GM18502 (cell line): ENCODE measurements around the gene EGFR.

Experiments
- ATAC-seq: cut with Tn5 transposase; IDR thresholded peaks from one replicate; pipeline ENCODE4 v1.9.1; 2021; ENCODE audit warnings: mild to moderate bottlenecking; ENCODE audit not compliant: unreplicated experiment, poor library complexity

Gene EGFR

GRCh38 chr7:55113760-55114540 lies 95.1 kb downstream of the EGFR start:
- no peak for ATAC-seq

DNA sequence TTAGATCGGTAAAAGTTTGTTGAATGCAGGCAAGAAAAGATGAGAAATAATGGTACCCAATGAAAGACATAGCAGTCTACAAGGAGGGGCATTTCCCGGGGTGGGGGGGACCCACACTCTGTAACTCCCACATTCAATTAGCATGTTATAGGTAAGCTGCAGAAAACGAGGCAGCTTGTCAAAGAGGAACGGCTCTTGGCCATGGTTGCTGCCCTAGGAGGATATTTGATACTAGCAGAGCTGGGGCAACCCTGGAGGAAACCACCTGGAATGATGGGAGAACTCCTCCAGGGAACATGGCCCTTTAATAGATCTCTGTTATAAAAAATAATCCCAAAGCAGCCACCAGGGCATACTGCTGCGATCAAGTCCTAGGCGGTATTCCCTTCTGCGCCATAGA lies 98.5 kb downstream of the EGFR start:
- ATAC-seq: no peak

- ATAC-seq: no peak
These were observed 99.6 kb downstream of the EGFR start for GRCh38 chr7:55118426-55118825.

GRCh38 chr7:55119571-55119970 lies 100.8 kb downstream of the EGFR start:
- ATAC-seq: no peak

DNA sequence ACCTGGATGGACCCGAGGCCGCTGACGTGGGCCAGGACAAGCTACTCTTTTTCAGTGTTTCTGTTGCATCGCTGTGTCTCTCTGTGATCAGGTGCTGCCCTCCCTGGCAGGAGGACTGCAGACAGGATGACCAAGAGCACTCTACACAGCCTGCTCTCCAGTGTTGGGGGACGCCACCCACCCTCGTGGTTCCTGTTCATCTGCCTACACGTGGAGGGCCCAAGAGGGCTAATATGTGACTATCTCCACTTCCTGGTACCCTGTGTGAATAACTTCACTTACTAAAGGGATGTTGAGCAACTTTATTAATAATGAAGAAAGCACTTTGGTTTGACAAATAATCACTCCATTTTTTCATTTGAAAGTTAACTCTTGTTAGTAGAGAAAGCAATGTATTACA lies 101.3 kb downstream of the EGFR start:
- ATAC-seq: no peak

GRCh38 chr7:55120501-55121198 lies 101.8 kb downstream of the EGFR start:
- no peak for ATAC-seq

DNA sequence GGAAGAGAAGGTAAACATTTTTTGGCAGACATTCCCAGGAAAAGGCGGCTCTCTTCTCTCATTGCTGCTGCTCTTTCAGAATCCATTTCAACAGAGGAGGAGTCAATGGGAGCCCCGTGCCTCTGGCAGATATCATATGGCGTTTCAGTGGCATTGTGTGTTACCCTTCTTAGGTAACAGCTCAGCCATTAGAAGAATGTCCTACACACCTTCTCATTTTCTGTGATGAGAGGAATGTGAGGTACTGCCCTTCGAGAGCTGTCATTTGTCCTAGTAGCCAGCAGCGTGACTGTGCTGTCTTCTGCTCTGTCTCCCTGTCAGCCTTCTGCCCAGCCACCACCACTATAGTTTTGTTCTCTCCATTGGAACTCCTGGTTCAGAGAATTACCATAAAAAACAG lies 102.4 kb downstream of the EGFR start:
- ATAC-seq: no peak

DNA sequence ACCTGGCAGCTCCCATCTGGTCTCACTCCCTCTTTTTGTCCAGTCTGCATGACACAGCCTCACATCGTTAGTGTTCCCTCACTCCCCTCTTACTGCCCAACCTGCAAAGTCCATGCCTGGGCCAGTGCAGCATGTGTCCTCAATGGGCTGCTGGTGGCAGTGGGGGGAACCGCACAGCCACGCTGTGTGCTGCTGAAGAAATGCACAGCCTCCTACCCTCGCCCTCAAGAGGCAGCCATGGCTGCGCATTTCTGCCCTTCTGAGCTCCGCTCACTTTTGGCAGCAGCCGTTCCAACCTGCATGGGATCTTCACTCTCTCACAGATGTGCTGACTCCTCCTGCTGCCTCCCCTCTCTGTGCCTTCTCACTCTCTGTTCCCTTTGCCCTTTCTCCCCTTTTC lies 103.4 kb downstream of the EGFR start:
- no peak for ATAC-seq

GRCh38 chr7:55124989-55125875 lies 106.4 kb downstream of the EGFR start:
- ATAC-seq: no peak

DNA sequence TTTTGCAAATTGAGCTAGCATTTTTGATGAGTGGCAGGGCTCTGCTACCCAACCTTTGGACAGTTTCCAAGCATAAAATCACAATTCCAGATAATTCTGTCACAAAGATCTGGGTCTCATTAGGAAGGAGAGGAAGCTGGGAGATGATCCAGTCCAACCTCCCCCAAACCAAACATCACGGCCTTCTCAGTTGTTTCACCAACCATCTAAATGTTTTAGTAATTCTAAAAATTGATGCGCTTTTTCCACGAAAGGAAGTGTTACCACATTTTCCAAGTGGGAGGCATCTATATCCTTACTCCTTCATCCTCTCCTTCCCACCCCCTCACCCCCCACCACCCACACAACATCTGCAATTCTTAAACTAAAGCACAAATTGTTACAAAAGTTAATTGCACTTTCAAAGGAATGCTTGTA lies 108.3 kb downstream of the EGFR start:
- ATAC-seq: no peak

GRCh38 chr7:55127622-55128081 lies 108.8 kb downstream of the EGFR start:
- no peak for ATAC-seq

DNA sequence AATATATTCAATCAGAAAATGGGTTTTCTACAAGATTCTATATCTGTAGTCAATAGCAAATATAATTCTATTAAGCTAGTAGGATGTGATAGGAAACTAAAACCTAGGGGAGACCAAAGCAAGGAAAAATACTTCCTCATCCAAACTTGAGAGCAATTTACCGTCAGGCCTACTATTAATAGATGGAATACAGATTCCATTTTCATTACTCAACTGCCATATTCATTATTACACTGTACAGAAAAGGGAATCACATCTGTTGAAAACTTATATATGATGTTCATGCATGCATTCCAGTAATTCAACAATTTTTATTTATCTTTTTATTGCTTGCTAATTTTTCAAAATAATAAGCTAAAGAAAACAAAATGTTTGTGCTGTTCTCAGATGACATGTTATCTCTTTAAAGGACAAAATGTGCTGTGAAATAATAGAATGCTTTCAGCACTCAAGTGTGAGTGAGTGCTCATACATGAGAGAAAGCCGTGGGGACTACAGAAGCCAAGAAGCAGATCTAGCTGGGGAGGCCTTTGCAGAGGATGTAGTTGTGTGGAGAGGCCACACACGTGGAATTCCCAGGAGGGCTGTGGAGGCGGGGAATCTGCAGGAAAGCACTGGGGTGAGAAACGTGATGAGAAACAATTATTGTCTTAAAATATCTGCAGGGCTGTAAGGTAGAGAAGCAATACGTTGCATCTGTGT lies 110.0 kb downstream of the EGFR start:
- ATAC-seq: no peak

GRCh38 chr7:55129541-55130394 lies 111.0 kb downstream of the EGFR start:
- no peak for ATAC-seq

DNA sequence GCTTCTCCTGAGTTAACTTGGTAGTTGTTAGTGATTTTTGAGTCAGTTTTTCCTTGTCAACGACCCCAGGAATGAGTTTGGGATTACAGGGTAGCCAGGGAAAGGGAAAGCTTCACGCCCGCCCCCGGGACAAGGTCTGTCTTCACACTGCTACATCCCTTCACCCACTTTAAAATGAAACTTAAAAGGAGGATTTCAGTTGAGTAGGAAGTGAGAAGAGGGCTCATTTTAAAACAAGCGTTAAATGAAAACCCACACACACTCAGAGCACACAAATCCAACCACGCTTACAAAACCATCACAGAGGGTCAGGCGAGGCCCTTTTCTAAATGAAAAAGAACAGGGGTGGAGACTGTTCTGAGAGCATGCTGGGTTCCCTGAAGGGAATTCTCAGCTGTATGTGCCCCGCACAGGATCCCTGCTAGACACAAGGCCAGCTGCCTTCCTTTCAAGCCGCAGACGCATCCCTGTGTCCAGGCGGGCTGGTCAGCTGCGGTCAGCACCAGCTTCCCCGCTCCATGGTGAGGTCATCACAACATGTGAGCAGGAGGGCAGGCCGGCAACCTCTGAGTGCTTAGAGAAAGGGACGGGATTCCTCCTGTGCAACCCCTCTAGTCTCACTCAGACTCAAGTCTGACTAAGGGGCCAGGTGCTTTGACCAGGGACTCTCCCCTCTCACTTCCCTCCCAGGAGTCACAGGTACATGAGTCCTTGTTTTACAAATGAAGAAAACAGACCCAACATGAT lies 111.8 kb downstream of the EGFR start:
- no peak for ATAC-seq

DNA sequence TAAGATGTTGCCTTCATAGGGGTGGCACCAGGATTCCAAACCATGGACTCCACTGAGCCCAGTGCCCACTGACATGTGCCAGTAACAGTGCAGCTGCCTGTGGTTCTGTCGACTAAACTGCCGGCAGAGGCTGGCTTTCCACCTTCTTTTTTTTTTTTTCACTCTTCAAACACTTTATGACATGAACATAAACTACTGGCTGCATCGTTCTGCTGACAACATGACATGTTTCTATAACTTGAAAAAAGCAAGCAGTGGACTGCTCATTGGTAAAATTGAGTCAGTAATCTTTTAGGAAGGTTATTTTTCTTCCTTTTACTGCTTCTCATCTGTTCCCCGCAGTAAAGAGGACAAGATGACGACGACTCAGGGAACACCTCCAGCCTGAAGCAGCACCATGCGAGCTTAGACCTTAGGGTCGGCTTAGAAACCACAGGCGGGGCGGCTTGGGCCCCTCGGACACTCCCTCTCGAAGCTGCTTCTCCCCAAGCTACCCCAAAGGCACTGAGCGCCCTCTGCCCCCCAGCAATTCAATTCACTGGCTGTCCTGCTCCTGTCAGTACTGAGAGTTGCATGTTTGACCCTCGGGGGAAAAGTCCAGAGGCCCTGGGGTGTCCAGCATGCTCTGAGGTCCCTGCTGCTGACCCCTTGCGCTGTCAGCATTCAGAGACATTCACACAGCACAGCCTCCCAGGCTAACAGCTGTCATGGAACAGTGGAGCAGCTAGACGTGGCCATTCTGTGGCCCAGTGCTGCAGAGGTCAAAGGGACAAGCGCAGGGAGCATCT lies 112.5 kb downstream of the EGFR start:
- no peak for ATAC-seq

DNA sequence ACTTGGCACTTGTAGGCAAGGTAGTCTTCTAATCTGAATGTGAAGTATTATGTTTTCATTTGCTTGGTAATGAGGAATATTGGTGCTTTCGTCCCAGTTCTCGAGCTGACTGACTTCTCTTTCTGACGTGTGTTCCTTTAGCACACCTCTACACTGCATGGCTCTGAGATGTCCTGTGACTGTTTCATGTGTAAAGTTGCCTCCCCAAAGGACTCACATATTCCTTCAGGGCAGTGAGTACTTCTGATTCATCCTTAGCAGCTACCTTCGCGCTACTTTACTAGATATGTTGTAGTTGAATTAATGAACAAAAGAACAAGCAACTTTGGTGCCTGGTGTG lies 113.7 kb downstream of the EGFR start:
- ATAC-seq: peak; percentile 7

DNA sequence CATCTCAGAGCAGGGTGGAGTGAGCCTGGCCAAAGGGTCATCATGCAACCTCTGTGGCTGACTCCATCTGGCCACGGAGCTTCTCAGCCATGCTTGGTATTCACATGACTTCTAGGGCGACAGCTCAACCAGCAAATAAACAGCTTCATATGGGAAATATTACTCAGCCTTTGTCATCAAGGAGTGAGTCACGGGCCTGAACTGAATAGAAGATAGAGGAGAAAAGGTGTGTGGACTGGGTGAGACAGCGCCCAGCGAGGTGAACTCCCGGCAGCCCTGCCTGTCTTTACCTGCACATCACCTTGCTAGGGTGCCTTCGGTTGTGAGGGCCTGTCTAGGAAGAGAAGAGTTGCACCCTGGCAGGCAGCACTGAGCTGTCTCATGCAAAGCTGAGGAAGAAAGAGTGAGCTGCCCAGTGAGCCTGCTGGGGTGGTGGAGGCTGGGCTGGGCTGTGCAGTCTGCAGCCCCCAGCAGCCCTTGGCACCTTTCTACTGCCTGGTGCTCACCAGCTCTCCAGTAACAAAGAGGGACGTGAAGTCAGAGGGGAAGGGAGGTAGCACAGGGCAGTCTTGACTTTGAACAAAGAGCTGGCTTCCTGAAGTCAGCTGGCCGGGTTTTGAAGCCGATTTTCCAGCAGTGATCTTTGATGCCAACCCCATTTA lies 114.2 kb downstream of the EGFR start:
- peak; percentile 50 for ATAC-seq
